Measurements from ENCODE around the gene RICTOR.

Gene RICTOR

GRCh38 chr5:39079147-39079546 lies 4.9 kb upstream of the RICTOR start:
- Mint-ChIP-seq H3K27ac (no peak overlapping the region), H3K4me1 (peaks cover 21% of the 10 kb centered on the region), H3K4me3 (no peak overlapping the region), H3K9me3 (peaks cover 10% of the 10 kb centered on the region), H3K36me3 (peaks cover 6% of the 10 kb centered on the region)
- DNase-seq (ENCODE audit: low spot score in 2 of 2) (no peak), ATAC-seq (no peak)

- Mint-ChIP-seq H3K4me3 (peak overlapping the region; percentile 3), H3K4me1 (peaks cover 19% of the 10 kb centered on the region), H3K9me3 (no peaks in the 10 kb centered on the region), H3K27ac (no peak overlapping the region), H3K36me3 (peaks cover 21% of the 10 kb centered on the region)
- ATAC-seq: no peak
- no peak for DNase-seq (ENCODE audit: low spot score in 2 of 2)
These were observed 2.8 kb upstream of the RICTOR start for GRCh38 chr5:39076757-39077728.

GRCh38 chr5:39076101-39076756 lies 2.0 kb upstream of the RICTOR start:
- Mint-ChIP-seq H3K4me1 (peaks cover 22% of the 10 kb centered on the region), H3K9me3 (no peaks in the 10 kb centered on the region), H3K36me3 (peaks cover 28% of the 10 kb centered on the region), H3K4me3 (peak overlapping the region; percentile 3), H3K27ac (no peak overlapping the region)
- DNase-seq (ENCODE audit: low spot score in 2 of 2) (no peak), ATAC-seq (no peak)

- Mint-ChIP-seq H3K9me3 (no peaks in the 10 kb centered on the region), H3K27ac (peak overlapping the region; percentile 92), H3K4me1 (peaks cover 23% of the 10 kb centered on the region), H3K4me3 (peak overlapping the region; percentile 86), H3K36me3 (peaks cover 46% of the 10 kb centered on the region)
- ATAC-seq (peak; percentile 45), DNase-seq (ENCODE audit: low spot score in 2 of 2) (no peak)
These were observed 507 bp downstream of the RICTOR start for GRCh38 chr5:39073767-39074016.

GRCh38 chr5:39072925-39073766 lies 1.1 kb downstream of the RICTOR start:
- no peaks in the 10 kb centered on the region for H3K9me3 Mint-ChIP-seq
- peak overlapping the region; percentile 92 for H3K27ac Mint-ChIP-seq
- peaks cover 29% of the 10 kb centered on the region for H3K4me1 Mint-ChIP-seq
- peak; percentile 49 to 89 for DNase-seq (ENCODE audit: low spot score in 2 of 2)
- H3K36me3 Mint-ChIP-seq: peaks cover 51% of the 10 kb centered on the region
- ATAC-seq: peak; percentile 66
- peak overlapping the region; percentile 86 for H3K4me3 Mint-ChIP-seq

- ATAC-seq: no peak
- no peak for DNase-seq (ENCODE audit: low spot score in 2 of 2)
- Mint-ChIP-seq H3K4me1 (peaks cover 50% of the 10 kb centered on the region), H3K27ac (no peak overlapping the region), H3K36me3 (peaks cover 66% of the 10 kb centered on the region), H3K4me3 (no peak overlapping the region), H3K9me3 (peaks cover 8% of the 10 kb centered on the region)
These were observed 6.1 kb downstream of the RICTOR start for GRCh38 chr5:39068099-39068498.

GRCh38 chr5:39064450-39064849 lies 9.7 kb downstream of the RICTOR start:
- ATAC-seq: no peak
- Mint-ChIP-seq H3K9me3 (peaks cover 8% of the 10 kb centered on the region), H3K36me3 (peaks cover 45% of the 10 kb centered on the region), H3K4me1 (peaks cover 64% of the 10 kb centered on the region), H3K27ac (no peak overlapping the region), H3K4me3 (no peak overlapping the region)
- no peak for DNase-seq (ENCODE audit: low spot score in 2 of 2)

GRCh38 chr5:39063037-39063436 lies 11.2 kb downstream of the RICTOR start:
- H3K27ac Mint-ChIP-seq: peak overlapping the region; percentile 12
- ATAC-seq (no peak), DNase-seq (ENCODE audit: low spot score in 2 of 2) (no peak)
- H3K9me3 Mint-ChIP-seq: peaks cover 8% of the 10 kb centered on the region
- H3K4me3 Mint-ChIP-seq: no peak overlapping the region
- H3K36me3 Mint-ChIP-seq: peaks cover 32% of the 10 kb centered on the region
- H3K4me1 Mint-ChIP-seq: peaks cover 64% of the 10 kb centered on the region

- ATAC-seq: no peak
These were observed 11.7 kb downstream of the RICTOR start for GRCh38 chr5:39062530-39062929.

GRCh38 chr5:39062104-39062503 lies 12.1 kb downstream of the RICTOR start:
- ATAC-seq: no peak
- peaks cover 58% of the 10 kb centered on the region for H3K4me1 Mint-ChIP-seq
- H3K36me3 Mint-ChIP-seq: peaks cover 25% of the 10 kb centered on the region
- no peak overlapping the region for H3K4me3 Mint-ChIP-seq
- no peak for DNase-seq (ENCODE audit: low spot score in 2 of 2)
- peaks cover 4% of the 10 kb centered on the region for H3K9me3 Mint-ChIP-seq
- H3K27ac Mint-ChIP-seq: no peak overlapping the region

More at GRCh38 chr5:39062530-39062929, 11.7 kb downstream of the RICTOR start:
- Mint-ChIP-seq H3K27ac (peak overlapping the region; percentile 12), H3K36me3 (peaks cover 27% of the 10 kb centered on the region), H3K9me3 (peaks cover 7% of the 10 kb centered on the region), H3K4me1 (peaks cover 62% of the 10 kb centered on the region), H3K4me3 (no peak overlapping the region)
- no peak for DNase-seq (ENCODE audit: low spot score in 2 of 2)

GRCh38 chr5:39059064-39059463 lies 15.1 kb downstream of the RICTOR start:
- Mint-ChIP-seq H3K4me1 (peaks cover 53% of the 10 kb centered on the region), H3K36me3 (peaks cover 15% of the 10 kb centered on the region), H3K27ac (no peak overlapping the region), H3K4me3 (no peak overlapping the region), H3K9me3 (no peaks in the 10 kb centered on the region)
- no peak for DNase-seq (ENCODE audit: low spot score in 2 of 2)
- no peak for ATAC-seq

GRCh38 chr5:39058178-39058921 lies 15.8 kb downstream of the RICTOR start:
- DNase-seq (ENCODE audit: low spot score in 2 of 2) (no peak), ATAC-seq (peak; percentile 54)
- Mint-ChIP-seq H3K9me3 (no peaks in the 10 kb centered on the region), H3K27ac (no peak overlapping the region), H3K4me3 (peak overlapping the region; percentile 42), H3K4me1 (peaks cover 50% of the 10 kb centered on the region), H3K36me3 (peaks cover 15% of the 10 kb centered on the region)

GRCh38 chr5:39057734-39058133 lies 16.5 kb downstream of the RICTOR start:
- DNase-seq (ENCODE audit: low spot score in 2 of 2): no peak
- Mint-ChIP-seq H3K4me1 (peaks cover 43% of the 10 kb centered on the region), H3K4me3 (peak overlapping the region; percentile 42), H3K36me3 (peaks cover 15% of the 10 kb centered on the region), H3K27ac (no peak overlapping the region), H3K9me3 (no peaks in the 10 kb centered on the region)
- no peak for ATAC-seq

GRCh38 chr5:39055768-39056398 lies 18.3 kb downstream of the RICTOR start:
- Mint-ChIP-seq H3K36me3 (peaks cover 8% of the 10 kb centered on the region), H3K4me1 (peaks cover 38% of the 10 kb centered on the region), H3K27ac (no peak overlapping the region), H3K9me3 (no peaks in the 10 kb centered on the region), H3K4me3 (no peak overlapping the region)
- no peak for DNase-seq (ENCODE audit: low spot score in 2 of 2)
- ATAC-seq: no peak

Measured in stimulated activated effector memory CD8-positive, alpha-beta T cell treated with anti-CD3 and anti-CD28 coated beads, Interleukin-12 subunit alpha, Interleukin-12 subunit beta, amount 100 ng/mL, for 72 hours (primary cell).